Ecto neural progenitor cell (in vitro differentiated cells): ENCODE measurements around the gene ZNF618.

ENCODE experiments used
- DNase-seq: peaks from one replicate; pipeline ENCODE4 v3.0.0-alpha.2; 2018; ENCODE audit warnings: low spot score

The ZNF618 gene

GRCh38 chr9:113912816-113913215 lies 36.7 kb downstream of the ZNF618 start:
- DNase-seq = no peak

GRCh38 chr9:113913426-113914195 lies 37.5 kb downstream of the ZNF618 start:
- peak; percentile 38 for DNase-seq

DNA sequence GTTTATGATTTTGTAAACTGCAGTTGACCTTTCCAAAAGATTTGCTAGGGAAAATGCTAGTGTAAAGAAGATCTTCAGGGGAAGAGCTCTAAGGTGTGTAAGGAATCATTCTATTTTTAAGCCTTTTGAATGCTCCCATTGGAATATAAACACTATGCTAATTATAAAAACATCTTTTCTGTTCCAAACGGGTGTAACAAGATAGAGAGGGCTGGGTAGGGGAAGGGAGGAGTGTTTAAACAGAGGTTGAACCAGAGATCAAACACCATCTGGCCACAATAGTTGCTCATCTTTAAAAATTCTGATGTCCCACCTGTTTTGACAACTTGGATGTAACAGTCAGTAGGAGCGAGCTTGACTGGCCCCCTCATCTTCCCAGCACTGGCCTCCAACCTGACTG lies 38.4 kb downstream of the ZNF618 start:
- DNase-seq = no peak

DNA sequence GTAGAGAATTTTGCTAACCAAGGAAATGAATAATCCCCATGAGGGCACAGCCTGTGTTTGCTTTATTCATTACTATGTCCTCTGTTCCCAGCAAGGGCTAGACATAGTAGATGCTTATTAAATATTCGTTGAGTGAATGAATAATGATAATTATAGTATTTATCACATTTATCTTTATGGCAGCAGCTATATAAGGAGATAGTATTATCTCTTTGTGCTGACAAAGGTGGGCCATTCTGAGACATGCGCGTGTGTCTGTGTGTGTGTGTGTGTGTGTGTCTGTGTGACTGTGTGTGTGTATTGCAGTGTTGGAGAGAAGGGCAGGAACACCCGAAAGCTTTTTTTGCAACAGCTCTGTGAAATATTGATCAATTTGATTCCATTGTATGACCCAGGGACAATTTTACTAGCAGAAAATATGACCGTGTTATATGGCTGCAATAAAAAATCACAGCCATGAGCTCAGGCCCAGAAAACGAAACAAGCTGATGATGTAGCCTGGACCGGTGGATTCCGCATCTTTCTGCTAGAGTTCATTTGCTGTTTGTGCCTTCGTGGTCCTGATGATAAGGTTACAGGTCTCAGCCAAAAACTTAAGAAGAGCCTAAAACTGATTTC lies 39.8 kb downstream of the ZNF618 start:
- no peak for DNase-seq

- DNase-seq = no peak
These were observed 40.8 kb downstream of the ZNF618 start for GRCh38 chr9:113916931-113917330.

GRCh38 chr9:113918697-113919350 lies 42.7 kb downstream of the ZNF618 start:
- no peak for DNase-seq

DNA sequence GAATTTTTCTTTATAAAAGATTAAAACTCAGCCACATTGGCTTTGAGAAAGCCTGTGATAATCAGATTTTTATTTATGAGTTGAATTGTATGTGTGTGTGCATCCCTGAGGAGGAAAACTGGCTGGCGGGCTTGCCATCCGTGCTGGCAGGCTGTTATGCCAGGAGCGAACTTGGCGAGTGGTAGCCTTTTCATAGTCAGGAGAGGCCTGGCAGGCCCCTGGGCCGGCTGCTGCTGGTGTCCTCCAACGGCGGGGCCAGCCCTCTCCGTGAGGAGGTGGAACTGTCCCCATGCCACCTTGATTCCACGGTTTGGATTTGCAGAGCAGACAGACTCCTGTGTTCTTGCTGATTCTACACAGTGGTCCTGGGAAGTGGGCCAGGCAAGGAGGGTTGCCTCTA lies 43.3 kb downstream of the ZNF618 start:
- DNase-seq = no peak

DNA sequence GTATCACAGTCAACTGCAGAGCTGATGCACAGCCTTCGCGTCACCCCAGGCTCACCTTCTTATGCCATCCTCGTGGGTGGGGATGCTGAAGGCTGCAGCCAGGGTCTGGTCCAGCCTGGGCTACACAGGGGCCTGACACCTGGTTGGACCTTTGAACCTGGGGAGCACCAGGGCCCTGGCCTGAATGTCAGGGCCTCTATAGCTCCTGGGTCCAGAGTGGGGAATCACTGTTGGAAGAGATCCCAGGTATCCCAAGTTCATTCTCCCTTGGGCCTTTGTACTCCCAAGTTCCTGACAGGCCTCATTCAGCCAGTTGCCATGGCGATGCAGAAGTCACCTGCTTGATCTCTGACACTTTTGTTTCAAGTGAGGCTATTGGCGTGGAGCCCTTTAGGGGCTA lies 43.8 kb downstream of the ZNF618 start:
- DNase-seq = no peak

DNA sequence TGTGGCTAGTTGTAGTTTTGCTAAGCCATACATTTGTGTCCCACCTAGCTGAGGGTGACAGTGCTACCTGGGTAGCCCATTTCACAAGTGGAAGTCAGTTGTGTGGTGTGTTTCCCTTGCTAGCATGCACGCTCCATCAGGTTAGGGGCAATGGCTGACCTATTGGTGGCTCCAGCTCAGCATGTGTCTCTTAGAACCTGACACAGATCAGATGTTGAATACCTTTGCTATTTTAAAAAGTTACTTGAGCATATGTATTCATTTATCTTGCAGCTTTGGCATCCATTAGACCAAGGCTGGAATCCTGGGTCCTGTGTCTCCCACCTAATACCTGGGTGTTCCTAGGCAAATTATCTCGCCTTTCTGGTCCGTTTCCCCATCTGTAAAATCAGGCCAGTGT lies 44.8 kb downstream of the ZNF618 start:
- no peak for DNase-seq

GRCh38 chr9:113921396-113921925 lies 45.4 kb downstream of the ZNF618 start:
- DNase-seq = no peak

GRCh38 chr9:113922160-113922559 lies 46.1 kb downstream of the ZNF618 start:
- DNase-seq = no peak

DNA sequence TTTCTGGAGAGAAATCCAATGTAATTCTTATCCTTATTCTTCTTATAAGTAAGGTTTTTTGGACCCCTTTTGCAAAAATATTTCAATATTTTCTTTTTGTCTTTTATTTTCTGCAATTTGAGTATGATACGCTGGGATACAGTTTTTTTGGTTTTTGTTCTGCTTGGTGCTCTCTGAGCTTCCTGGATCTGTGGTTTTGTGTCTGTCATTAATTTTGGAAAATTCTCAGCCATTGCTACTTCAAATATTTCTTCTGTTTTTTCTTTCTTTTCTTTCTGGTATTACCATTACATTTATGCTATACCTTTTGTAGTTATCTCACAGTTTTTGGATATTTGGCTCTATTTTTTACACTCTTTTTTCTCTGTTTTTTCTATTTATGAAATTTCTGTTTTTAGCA lies 50.1 kb downstream of the ZNF618 start:
- no peak for DNase-seq

- peak; percentile 15 for DNase-seq
These were observed 51.2 kb downstream of the ZNF618 start for GRCh38 chr9:113927277-113927676.

- DNase-seq = no peak
These were observed 52.2 kb downstream of the ZNF618 start for GRCh38 chr9:113928269-113928668.

- DNase-seq = no peak
These were observed 53.7 kb downstream of the ZNF618 start for GRCh38 chr9:113929634-113930389.

DNA sequence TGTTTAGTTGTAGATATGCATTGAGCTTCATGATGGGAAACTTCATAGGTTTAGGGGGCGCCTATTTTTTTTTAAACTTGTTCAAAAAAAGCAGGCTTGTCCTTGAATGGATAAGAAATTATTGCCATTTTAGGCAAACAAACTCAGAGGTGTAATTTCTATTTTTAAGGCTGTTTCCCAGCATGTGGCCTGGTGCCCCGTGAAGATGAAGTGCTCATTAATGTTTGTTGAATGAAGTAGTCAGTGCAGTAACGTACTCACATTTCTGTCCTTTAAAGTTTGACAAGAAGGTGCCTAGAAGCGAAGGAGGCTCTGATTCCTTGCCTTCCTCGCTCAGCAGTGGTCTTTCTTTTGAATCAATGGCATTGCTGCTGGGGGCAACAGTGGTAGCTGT lies 54.3 kb downstream of the ZNF618 start:
- peak; percentile 24 for DNase-seq

DNA sequence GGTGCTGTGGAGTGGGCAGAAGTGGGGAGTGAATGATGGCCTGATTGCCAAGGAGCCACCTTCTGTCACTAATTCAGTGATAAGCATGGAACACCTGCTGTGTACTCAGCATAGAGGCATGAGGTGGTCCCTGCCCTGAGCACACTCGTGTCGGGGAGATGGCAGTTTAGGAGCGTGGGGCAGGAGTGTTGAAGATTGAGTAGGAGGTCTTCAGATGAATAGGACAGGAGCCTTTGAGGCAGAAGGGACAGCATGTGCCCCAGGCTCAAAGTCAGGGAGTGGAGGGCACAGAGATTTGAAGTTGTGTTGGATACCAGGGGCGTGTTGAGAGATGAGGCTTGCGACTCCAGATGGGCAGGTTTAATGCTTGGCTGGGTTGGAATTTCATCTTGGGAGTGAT lies 55.0 kb downstream of the ZNF618 start:
- DNase-seq = peak; percentile 26

DNA sequence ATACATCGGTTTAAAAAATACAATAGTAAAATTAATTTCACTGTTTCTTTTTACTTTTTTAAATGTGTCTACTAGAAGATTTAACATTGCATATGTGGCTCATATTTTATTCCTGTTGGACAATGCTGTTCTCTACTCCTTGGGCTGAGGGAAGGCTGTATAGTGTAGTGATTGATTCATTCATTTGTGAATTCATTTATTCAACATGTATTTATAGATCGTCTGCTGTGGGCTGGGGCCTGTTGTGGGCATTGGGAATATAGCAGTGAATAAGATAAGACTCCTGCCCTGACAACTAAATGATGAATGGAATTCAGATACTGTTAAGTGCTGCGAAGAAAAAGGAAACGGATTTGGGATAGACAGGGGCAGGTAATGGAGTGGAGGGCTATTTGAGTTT lies 55.7 kb downstream of the ZNF618 start:
- no peak for DNase-seq

- peak; percentile 26 for DNase-seq
These were observed 56.9 kb downstream of the ZNF618 start for GRCh38 chr9:113932906-113933584.

DNA sequence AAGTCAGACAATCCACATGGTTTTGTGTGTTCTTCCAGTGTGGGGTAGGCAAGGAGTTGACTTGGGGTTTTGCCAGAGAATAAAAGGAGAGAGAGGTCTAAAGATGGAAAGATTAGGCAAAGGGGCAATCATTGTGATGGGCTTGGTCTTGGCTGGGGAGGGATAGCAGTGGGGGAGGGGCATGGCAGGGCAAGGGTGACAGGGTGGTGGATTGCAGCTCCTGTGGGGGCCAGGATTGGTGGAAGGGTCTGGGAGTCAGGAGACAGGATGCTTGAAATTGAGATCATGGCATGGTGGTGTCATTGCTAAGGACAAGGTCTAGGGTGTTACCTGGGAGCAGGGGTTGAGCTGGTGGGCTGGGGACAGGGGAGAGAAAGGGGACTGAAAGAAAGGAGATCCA lies 57.6 kb downstream of the ZNF618 start:
- peak; percentile 14 for DNase-seq

DNA sequence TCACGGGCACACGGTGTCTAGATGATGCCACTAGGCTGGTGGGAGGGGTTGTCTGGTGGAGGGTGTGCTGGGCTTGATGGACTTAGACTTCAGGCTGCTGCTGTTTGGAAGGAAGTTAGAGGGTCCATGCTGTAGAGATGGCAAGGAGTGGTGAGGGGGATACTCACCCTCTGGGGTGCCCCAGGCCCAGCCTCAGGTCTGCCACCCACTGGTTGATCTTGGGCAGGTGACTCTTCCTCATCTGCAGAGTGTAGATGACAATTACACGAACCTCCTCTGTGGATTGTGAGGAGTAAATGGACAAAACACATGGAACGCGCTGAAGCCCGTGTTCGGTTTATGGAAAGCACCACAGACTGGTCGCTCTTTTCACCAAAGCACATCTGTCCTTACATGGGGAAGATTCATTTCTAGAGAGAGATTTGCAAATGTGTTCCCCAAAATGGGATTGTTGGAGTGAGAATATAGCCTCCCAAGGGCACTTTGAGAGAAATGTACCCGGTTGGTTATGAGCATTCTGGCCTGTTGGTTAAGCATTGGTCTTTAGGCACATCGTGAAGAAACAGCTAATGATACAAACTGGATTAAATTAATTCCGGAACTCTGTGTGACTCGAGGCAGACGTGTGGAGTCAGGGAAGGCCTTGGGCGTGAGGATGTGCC lies 58.2 kb downstream of the ZNF618 start:
- DNase-seq = peak; percentile 28
